Fibroblast of skin of abdomen (primary cell): ENCODE data around the gene PRKCA.
"Not testable (repeated sequence)": the region's sequence is repeated elsewhere in the genome, so short reads cannot be mapped to it uniquely, and the experiment has no call there.

Source experiments
- DNase-seq: peaks from one replicate; pipeline ENCODE4 v3.0.0-alpha.2; 2013

The PRKCA gene

DNA sequence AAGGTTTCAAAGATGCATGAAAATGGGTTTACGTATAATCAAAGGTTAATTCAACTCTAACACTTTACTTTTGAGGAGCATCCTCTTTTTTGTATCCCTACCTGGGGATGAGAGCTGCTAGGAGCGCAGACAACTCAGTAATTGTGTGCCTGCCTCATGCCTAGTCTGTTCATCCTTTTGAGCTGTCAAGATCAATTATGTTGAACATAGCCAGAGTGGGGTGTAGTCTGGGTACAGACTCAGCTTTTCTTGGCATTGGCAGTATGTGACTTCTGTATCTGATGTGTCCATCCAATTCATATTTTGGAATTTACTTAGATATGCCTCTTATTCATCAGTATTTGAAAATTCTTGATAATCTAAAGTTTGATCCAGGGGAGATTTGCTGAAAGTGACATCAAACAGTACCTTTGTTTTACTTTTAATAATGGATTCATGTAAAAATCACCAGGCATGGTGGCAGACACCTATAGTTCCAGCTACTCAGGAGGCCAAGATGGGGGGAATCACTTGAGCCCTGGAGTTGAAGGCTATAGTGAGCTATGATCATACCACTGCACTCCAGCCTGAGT lies 24.1 kb downstream of the PRKCA start:
- DNase-seq = no peak

- no peak for DNase-seq
Observed at GRCh38 chr17:66330646-66331037, 28.2 kb downstream of the PRKCA start.

GRCh38 chr17:66331038-66331816 lies 28.8 kb downstream of the PRKCA start:
- DNase-seq = no peak

DNA sequence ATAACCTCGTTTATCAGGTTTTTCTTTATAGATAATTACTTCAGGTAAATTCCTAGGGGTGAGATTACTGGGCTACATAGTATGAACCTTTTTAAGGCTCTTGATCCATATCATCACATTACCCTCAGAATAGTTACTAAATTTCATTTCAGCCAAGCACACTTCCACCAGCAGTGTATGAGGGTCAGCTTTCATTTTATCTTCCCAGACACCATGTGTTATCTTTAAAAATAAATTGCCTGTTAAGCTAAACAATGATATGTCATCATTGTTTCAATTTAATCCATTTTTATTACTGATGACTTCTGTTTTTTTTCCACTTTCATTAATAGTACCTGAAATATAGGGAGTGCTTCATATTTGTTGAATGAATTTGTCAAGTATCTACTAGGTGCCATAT lies 33.4 kb downstream of the PRKCA start:
- no peak for DNase-seq

GRCh38 chr17:66337268-66337667 lies 34.9 kb downstream of the PRKCA start:
- DNase-seq = no peak

GRCh38 chr17:66337866-66338485 lies 35.6 kb downstream of the PRKCA start:
- DNase-seq = peak; percentile 24

DNA sequence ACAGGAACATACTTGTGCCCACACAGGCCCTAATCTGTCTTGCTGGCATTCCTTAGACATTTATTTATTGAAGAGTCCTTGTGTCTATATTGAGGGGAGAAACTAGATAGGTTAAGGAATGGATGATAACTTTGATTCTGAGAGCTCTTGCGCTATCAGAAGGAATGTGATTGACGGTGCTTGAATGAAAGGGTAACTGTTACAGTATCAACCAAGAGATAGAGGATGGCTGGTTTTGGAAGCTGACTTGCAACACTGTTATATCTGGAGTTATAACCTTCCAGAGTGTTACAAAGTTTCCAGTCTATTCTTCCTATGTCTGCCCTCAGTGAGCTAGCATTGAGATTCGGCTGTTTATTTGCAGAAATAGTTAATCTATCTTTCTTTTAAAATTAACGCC lies 36.5 kb downstream of the PRKCA start:
- DNase-seq = no peak

DNA sequence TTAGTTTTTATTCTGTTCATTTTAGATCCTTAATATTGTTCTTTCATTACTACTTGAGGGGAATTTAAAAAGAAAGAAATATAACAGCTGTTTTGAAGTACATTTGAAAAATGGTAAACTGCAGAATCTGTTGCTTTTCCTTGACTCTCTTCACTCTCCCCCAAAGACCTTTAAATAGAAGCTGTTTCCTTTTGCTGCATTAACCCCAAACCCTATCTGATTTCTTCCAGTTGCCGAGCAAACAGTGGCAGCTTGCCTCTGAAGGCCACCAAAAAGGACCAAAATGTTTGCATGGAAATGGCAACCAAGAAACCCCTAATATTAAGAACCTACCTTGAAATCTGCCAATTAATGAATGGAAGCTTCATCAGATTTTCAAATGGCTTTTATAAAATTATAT lies 37.1 kb downstream of the PRKCA start:
- no peak for DNase-seq

- no peak for DNase-seq
Observed at GRCh38 chr17:66340720-66341119, 38.3 kb downstream of the PRKCA start.

GRCh38 chr17:66341462-66341861 lies 39.0 kb downstream of the PRKCA start:
- DNase-seq = no peak

GRCh38 chr17:66342263-66342662 lies 39.9 kb downstream of the PRKCA start:
- DNase-seq = not testable (repeated sequence)

DNA sequence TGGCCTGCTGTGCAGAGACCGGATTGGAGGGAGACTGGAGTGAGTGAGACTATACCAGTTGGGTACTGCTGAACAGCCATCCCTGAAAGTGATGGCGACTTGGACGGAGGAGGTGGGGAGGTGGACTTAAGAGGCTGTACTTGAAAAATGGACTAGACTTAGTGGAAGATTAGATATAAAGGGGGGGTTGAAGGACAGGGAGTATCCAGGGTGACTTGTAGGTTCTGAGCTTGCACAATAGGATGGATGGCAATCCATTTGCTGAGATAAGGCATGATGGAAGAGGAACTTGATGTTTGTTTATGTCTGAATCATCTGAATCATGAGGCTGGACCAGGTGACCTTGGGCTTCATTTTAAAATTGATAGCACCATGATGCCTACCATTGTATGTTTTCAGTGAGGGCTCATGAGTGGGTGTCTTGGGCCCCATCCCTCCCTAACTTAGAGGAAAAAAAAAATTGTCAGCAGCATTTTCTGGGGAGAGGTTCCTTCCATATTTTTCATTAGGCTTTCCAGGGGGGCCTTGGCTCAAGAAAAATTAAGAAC lies 41.2 kb downstream of the PRKCA start:
- DNase-seq = no peak

- no peak for DNase-seq
Observed at GRCh38 chr17:66344473-66344872, 42.1 kb downstream of the PRKCA start.

- DNase-seq = no peak
Observed at GRCh38 chr17:66345264-66345663, 42.9 kb downstream of the PRKCA start.

GRCh38 chr17:66345949-66346638 lies 43.7 kb downstream of the PRKCA start:
- not testable (repeated sequence) for DNase-seq

GRCh38 chr17:66347661-66348514 lies 45.5 kb downstream of the PRKCA start:
- DNase-seq = peak; percentile 64

DNA sequence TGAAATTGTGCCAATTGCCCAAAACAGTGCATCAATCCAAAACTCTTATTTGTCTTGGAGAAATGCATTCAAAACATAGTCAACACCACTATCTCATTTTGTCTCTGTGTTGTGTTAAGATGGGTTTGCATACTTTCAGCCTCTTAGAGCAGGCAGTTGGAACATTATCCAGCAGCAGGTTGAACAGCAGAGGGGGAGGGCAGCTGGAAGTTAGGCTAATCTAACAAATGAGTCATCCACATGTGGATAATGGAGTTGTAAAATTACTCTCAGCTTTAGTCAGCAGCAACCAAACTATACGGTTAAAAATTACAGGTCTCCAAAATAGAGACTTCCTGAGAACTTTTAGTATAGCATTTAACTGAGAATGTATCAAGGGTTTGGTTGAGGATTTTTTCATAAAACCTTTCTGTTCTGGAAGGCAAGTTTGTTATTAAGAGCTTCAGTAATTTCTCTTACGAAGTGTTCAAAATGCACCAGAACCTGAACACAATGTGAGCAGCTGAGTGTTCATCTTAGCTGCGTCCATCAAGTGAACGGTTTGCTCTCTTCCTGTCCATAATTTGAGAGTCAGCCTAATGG lies 46.3 kb downstream of the PRKCA start:
- peak; percentile 75 for DNase-seq

DNA sequence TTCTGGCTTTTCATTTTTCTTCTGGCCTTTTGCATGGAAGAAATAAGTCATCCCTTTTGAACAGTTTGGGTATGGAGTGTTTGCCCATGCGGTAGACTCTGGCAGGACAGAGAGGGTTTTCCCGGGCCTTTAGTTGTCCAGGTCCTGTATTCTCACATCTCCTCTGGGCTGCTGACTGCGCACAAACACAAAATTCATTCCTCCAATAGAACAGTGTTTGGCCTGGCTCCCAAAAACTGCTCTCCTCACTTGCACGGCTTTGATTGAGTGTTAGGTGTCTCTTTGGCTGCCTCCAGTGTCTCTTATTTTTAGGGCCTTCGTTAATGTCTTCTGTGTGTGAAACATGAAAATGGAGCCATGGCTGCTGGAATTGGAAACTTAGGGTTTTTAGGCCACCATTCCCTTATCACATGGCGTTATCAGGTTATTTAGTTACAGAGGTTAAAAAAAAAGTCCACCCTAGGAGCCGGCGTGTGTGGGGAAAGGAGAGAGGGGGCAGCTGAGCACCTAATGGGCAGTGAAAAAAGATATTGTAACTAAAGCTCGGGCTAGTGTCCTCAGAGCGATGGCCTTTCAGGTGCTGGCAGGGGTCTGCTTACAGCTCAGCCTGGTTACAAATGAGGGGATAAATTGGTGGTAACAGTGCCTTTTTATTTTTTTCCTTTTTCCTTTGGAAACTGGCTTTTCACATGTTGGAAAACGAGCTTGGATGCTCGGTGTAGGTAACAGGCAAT lies 47.3 kb downstream of the PRKCA start:
- DNase-seq = no peak

- DNase-seq = not testable (repeated sequence)
Observed at GRCh38 chr17:66350576-66350975, 48.2 kb downstream of the PRKCA start.

DNA sequence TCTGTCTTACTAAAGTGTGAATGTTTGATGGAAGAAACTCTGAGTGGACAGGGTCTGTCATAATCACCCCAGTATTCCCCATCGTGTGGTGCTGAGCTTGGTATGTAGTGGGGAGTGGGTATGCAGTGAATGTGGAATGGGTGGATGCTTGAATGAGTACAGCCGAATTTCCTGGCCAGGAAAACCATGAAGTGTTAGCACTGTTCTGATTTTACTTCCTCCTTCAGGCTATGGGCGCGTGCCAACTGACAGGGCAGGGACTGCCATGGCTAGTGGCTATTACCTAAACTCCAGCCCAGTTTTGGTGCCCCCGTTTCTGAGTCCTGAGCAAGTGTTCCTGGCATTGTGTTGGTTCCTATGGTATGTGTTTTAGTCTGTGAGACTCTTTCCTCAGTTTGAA lies 48.6 kb downstream of the PRKCA start:
- no peak for DNase-seq

GRCh38 chr17:66351701-66352100 lies 49.3 kb downstream of the PRKCA start:
- no peak for DNase-seq
